HepG2 (cell line): Measurements from ENCODE around the gene PLXNA4. TPM values are rescaled to one million over a fixed set of nuclear protein-coding genes. Genes with fewer than 3 reads are reported as not detected.

Experiments used
- ATAC-seq: fragments of 200-7000 bp; cut with Tn5 transposase; 3 replicates; pipeline ENCODE4 v1.9.1; 2020; ENCODE audit warnings: mild to moderate bottlenecking, moderate library complexity
- BruUV-seq: library from RNA; stranded (reverse); fragments of 400-500 nt; replicated peaks from 2 replicates; lab custom pipeline; 2021; lab: Mats Ljungman, UMichigan
- CTCF ChIA-PET: fragments of 300-600 bp; formaldehyde crosslinking; extraction: SDS; loops from one replicate; lab custom pipeline; 2021; ENCODE audit warnings: low total read pairs, inconsistent platforms, low intra/inter-chr PET ratio; lab: Yijun Ruan, JAX
- POLR2A ChIA-PET: fragments of 350-600 bp; sonication (Branson Sonifier 250); formaldehyde crosslinking; loops from one replicate; lab custom pipeline; 2020; ENCODE audit warnings: antibody characterized with exemption, inconsistent platforms; lab: Yijun Ruan, JAX
- DNase-seq: peaks from one replicate; pipeline ENCODE4 v3.0.0-alpha.2; 2015; ENCODE audit warnings: low spot score
- FAIRE-seq: peaks from 3 replicates; lab custom pipeline; 2011; peaks lifted over from hg19 to GRCh38; lab: Jason Lieb, UNC
- H2AFZ ChIP-seq: one replicate; pipeline ENCODE4 v1.6.1; 2011; ENCODE audit warnings: low read length, inconsistent platforms
- H3K27ac ChIP-seq: fragments of 300-600 bp; 3 replicates; pipeline ENCODE4 v1.8.0; 2011; ENCODE audit warnings: mixed run types, mild to moderate bottlenecking, mixed read lengths, low read length, inconsistent platforms; ENCODE audit not compliant: insufficient read depth; ENCODE audit errors: extremely low read length
- H3K27me3 ChIP-seq, 2 experiments: fragments of 200-600 bp in 1 of 2; 2 replicates in 1 of 2; 3 replicates in 1 of 2; pipeline versions ENCODE4 v1.6.0 to v1.8.0; 2011; ENCODE audit warnings: low read length in 2 of 2, mild to moderate bottlenecking in 2 of 2, moderate library complexity in 2 of 2, inconsistent platforms in 1 of 2; ENCODE audit not compliant: insufficient read depth in 2 of 2, control insufficient read depth in 1 of 2
- H3K36me3 ChIP-seq, 2 experiments: fragments of 200-600 bp in 1 of 2; replicated peaks in 1 of 2; 2 replicates in 1 of 2; 3 replicates in 1 of 2; pipeline versions ENCODE4 v1.5.1 to v1.8.0; 2011; ENCODE audit warnings: low read length in 2 of 2, inconsistent platforms in 1 of 2; ENCODE audit not compliant: insufficient read depth in 2 of 2, control insufficient read depth in 1 of 2
- H3K4me1 ChIP-seq: 2 replicates; pipeline ENCODE4 v1.5.1; 2012; ENCODE audit warnings: low read length, inconsistent platforms; ENCODE audit not compliant: insufficient read depth
- H3K4me2 ChIP-seq: 2 replicates; pipeline ENCODE4 v1.6.0; 2011; ENCODE audit warnings: low read depth, low read length, inconsistent platforms
- H3K4me3 ChIP-seq, 3 experiments: fragments of 200-600 bp in 1 of 3; sonication (generic), shearing (Covaris generic) in 1 of 3; replicated peaks in 1 of 3; 2 replicates each; pipeline ENCODE4 v1.5.1; 2011 to 2016; ENCODE audit warnings: low read length in 3 of 3, inconsistent platforms in 2 of 3, low read depth in 2 of 3, mild to moderate bottlenecking in 2 of 3, control low read depth in 1 of 3, mixed read lengths in 1 of 3; ENCODE audit not compliant: insufficient read depth in 1 of 3
- H3K79me2 ChIP-seq: one replicate; pipeline ENCODE4 v1.6.1; 2011; ENCODE audit warnings: low read length, inconsistent platforms; ENCODE audit not compliant: insufficient read depth
- H3K9ac ChIP-seq: 2 replicates; pipeline ENCODE4 v1.6.0; 2011; ENCODE audit warnings: mild to moderate bottlenecking, low read depth, low read length, inconsistent platforms; ENCODE audit not compliant: insufficient read depth
- H3K9me3 ChIP-seq: 2 replicates; pipeline ENCODE4 v1.5.1; 2012; ENCODE audit warnings: mild to moderate bottlenecking, low read length
- H4K20me1 ChIP-seq: 2 replicates; pipeline ENCODE4 v1.6.0; 2011; ENCODE audit warnings: inconsistent platforms, mild to moderate bottlenecking, low read length, moderate library complexity; ENCODE audit not compliant: insufficient read depth
- GPBP1L1 ChIP-seq: sonication (generic); formaldehyde crosslinking; IDR thresholded peaks from 2 replicates; pipeline ENCODE4 v1.5.0; 2020; ENCODE audit warnings: mild to moderate bottlenecking, missing genetic modification reagents
- GPN1 ChIP-seq: sonication (generic); formaldehyde crosslinking; IDR thresholded peaks from 2 replicates; pipeline ENCODE4 v1.5.1; 2020; ENCODE audit warnings: missing genetic modification reagents, borderline replicate concordance
- KAT7 ChIP-seq: IDR thresholded peaks from 2 replicates; pipeline ENCODE4 v1.6.1; 2018; ENCODE audit warnings: borderline replicate concordance, missing compliant biosample characterization
- PTBP1 ChIP-seq: fragments of 200-400 bp; formaldehyde crosslinking; IDR thresholded peaks from 2 replicates; pipeline ENCODE4 v1.6.1; 2018; ENCODE audit warnings: low read length, low read depth; ENCODE audit not compliant: poor library complexity, severe bottlenecking
- ZBTB42 ChIP-seq: sonication (generic); formaldehyde crosslinking; IDR thresholded peaks from 2 replicates; pipeline ENCODE4 v1.5.0; 2020; ENCODE audit warnings: mild to moderate bottlenecking, missing genetic modification reagents
- ZBTB8A ChIP-seq: sonication (generic); formaldehyde crosslinking; IDR thresholded peaks from 2 replicates; pipeline ENCODE4 v1.4.0; 2020; ENCODE audit warnings: mild to moderate bottlenecking, low read depth, missing genetic modification reagents, borderline replicate concordance
- ZMYM4 ChIP-seq: sonication (generic); formaldehyde crosslinking; IDR thresholded peaks from 2 replicates; pipeline ENCODE4 v1.8.1; 2023; ENCODE audit warnings: mild to moderate bottlenecking, missing genetic modification reagents
- ZNF570 ChIP-seq: sonication (generic); formaldehyde crosslinking; IDR thresholded peaks from 2 replicates; pipeline ENCODE4 v1.4.0; 2020; ENCODE audit warnings: mild to moderate bottlenecking, missing genetic modification reagents, borderline replicate concordance
- ZSCAN29 ChIP-seq: sonication (generic); formaldehyde crosslinking; conservative IDR thresholded peaks from 2 replicates; pipeline ENCODE4 v1.4.0; 2020; ENCODE audit warnings: mild to moderate bottlenecking, missing genetic modification reagents
- in situ Hi-C: cut with HindIII; loops from 2 replicates; pipeline ENCODE4 v1.10.0; 2017; ENCODE audit warnings: low pct_unique_long_range_greater_than_20kb; ENCODE audit not compliant: extremely low pct_ligation_motif_present
- intact Hi-C: fragments of 100-400 bp; cut with micrococcal nuclease; formaldehyde crosslinking; loops from one replicate; pipeline ENCODE4 v1.10.0; 2022; ENCODE audit not compliant: unreplicated experiment
- polyA plus RNA-seq, 8 experiments: library from polyadenylated mRNA; depleted of rRNA in 3 of 8; stranded (reverse) in 7 of 8; unstranded in 1 of 8; fragments of >200 nt; fragmentation: Illumina TruSeq in 4 of 8; extraction: Trizol in 4 of 8; gene quantifications; 2 replicates each; pipeline versions ENCODE4 v1.2.1 to v1.2.3, GENCODE V29; 2011 to 2016; ENCODE audit warnings: low read depth in 4 of 8, missing spikeins in 1 of 8, mixed read lengths in 1 of 8; ENCODE audit not compliant: insufficient read depth in 1 of 8
- total RNA-seq, 5 experiments: library from RNA; depleted of rRNA; stranded (reverse); fragments of >200 nt; fragmentation: Illumina TruSeq; extraction: Trizol; gene quantifications; 2 replicates each; pipeline ENCODE4 v1.2.3, GENCODE V29; 2016; ENCODE audit warnings: low read depth in 1 of 5

PLXNA4 gene
- total and polyA plus RNA-seq, 2 of the 13 experiments (the other 11 are each of a cell fraction or from before 2014, with no cell fraction given) = 0.01 to 0.04 TPM

DNA sequence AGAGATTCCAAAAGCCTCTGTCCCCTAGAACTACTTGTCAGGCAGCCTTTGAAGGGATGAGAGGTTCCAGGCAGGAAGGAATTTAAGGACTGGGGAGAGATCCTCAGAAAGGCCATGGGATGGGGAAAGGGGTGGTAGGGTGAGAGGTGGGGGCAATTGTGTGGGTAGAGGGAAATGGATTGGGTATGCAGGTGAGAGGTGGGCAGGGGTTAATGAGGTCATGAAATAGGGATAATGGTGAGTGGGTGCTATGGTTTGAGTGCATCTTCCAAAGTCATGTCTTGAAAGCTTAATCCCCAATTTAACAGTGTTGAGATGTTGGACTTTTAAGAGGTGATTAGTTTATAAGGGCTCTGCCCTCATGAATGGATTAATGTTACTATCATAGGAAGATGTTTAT lies 383.5 kb downstream of the PLXNA4 start:
- CTCF ChIA-PET = no interaction called here
- peaks cover 0 to 7% of the 10 kb centered on the region in 2 experiments; a peak in 1 of 5 replicates for H3K27me3 ChIP-seq
- no peak for DNase-seq
- H3K4me1 ChIP-seq = peaks cover 8% of the 10 kb centered on the region
- no peak for ATAC-seq
- no peak overlapping the region for H3K4me3 ChIP-seq
- in situ Hi-C loops (no loop called here), intact Hi-C loops (no loop called here)
- H3K79me2 ChIP-seq = no peaks in the 10 kb centered on the region
- BruUV-seq = no TSS peak
- FAIRE-seq = no peak
- POLR2A ChIA-PET = no interaction called here
- no peak for TF ChIP-seq KAT7 (CRISPR knock-in tag)
- TF ChIP-seq GPBP1L1 (CRISPR knock-in tag) = no peak
- no peak for TF ChIP-seq PTBP1
- TF ChIP-seq ZNF570 = no peak
- no peak for TF ChIP-seq GPN1
- no peak for TF ChIP-seq ZBTB8A (CRISPR knock-in tag)
- TF ChIP-seq ZMYM4 (CRISPR knock-in tag) = no peak
- TF ChIP-seq ZBTB42 (CRISPR knock-in tag) = no peak
- TF ChIP-seq ZSCAN29 (CRISPR knock-in tag) = no peak
- no peak overlapping the region for H3K27ac ChIP-seq
- H3K9ac ChIP-seq = no peak overlapping the region
- H3K4me2 ChIP-seq = no peak overlapping the region
- H3K9me3 ChIP-seq = peaks cover 11% of the 10 kb centered on the region
- H3K36me3 ChIP-seq = no peaks in the 10 kb centered on the region
- H2AFZ ChIP-seq = no peak overlapping the region
- H4K20me1 ChIP-seq = no peaks in the 10 kb centered on the region
